Astrocyte (in vitro differentiated cells and primary cell): ENCODE data around the gene CNGB1.
"Not testable (repeated sequence)": the region's sequence is repeated elsewhere in the genome, so short reads cannot be mapped to it uniquely, and the experiment has no call there.

ENCODE experiments used
- CTCF ChIP-seq: IDR thresholded peaks from 2 replicates; pipeline ENCODE4 v1.5.1; 2011; ENCODE audit warnings: low read depth, mild to moderate bottlenecking, inconsistent platforms, low read length, moderate library complexity; ENCODE audit not compliant: insufficient read depth
- EZH2 ChIP-seq: IDR thresholded peaks from 2 replicates; pipeline ENCODE4 v1.6.1; 2012; ENCODE audit warnings: mild to moderate bottlenecking, low read length, inconsistent platforms; ENCODE audit not compliant: insufficient read depth

GRCh38 chr16:57941901-57942300 is 29.0 kb downstream of the CNGB1 start:
- not testable (repeated sequence) for TF ChIP-seq CTCF, EZH2
